IMR-90 (cell line): ENCODE measurements around the gene TSPAN17. TPM values are rescaled to one million over a fixed set of nuclear protein-coding genes. Genes with fewer than 3 reads are reported as not detected.

Experiments used
- ATAC-seq: fragments of 200-7000 bp; cut with Tn5 transposase; 2 replicates; pipeline ENCODE4 v1.9.1; 2020; ENCODE audit warnings: low read depth, mild to moderate bottlenecking, moderate library complexity
- BruUV-seq: library from RNA; stranded (reverse); fragments of 400-500 nt; replicated peaks from 2 replicates; lab custom pipeline; 2021; lab: Mats Ljungman, UMichigan
- CTCF ChIA-PET: fragments of 300-600 bp; formaldehyde crosslinking; extraction: SDS; loops from one replicate; lab custom pipeline; 2021; ENCODE audit warnings: antibody characterized with exemption; lab: Yijun Ruan, JAX
- POLR2A ChIA-PET: fragments of 300-600 bp; sonication (Branson Sonifier 250); formaldehyde crosslinking; loops from one replicate; lab custom pipeline; 2022; ENCODE audit warnings: antibody characterized with exemption; ENCODE audit not compliant: unreplicated experiment; lab: Charles Lee
- DNase-seq: peaks from one replicate; pipeline ENCODE4 v3.0.0; 2013
- H2AFZ ChIP-seq: replicated peaks from 2 replicates; pipeline ENCODE3; 2013; ENCODE audit warnings: low read length, mild to moderate bottlenecking; ENCODE audit not compliant: poor library complexity
- H2AK5ac ChIP-seq: 2 replicates; pipeline ENCODE4 v1.6.1; 2013; ENCODE audit warnings: low read depth, low read length, inconsistent platforms
- H2AK9ac ChIP-seq: replicated peaks from 2 replicates; pipeline ENCODE3; 2013; ENCODE audit warnings: mild to moderate bottlenecking, low read depth, low read length, moderate library complexity; ENCODE audit not compliant: poor library complexity
- H2BK120ac ChIP-seq: 2 replicates; pipeline ENCODE4 v1.6.1; 2013; ENCODE audit warnings: low read depth, low read length, inconsistent platforms
- H2BK15ac ChIP-seq: 3 replicates; pipeline ENCODE4 v1.6.1; 2013; ENCODE audit warnings: low read depth, low read length, inconsistent platforms
- H2BK20ac ChIP-seq: 2 replicates; pipeline ENCODE4 v1.6.1; 2013; ENCODE audit warnings: low read depth, mild to moderate bottlenecking, inconsistent platforms, low read length, moderate library complexity
- H2BK5ac ChIP-seq: 2 replicates; pipeline ENCODE4 v1.6.1; 2013; ENCODE audit warnings: mild to moderate bottlenecking, low read depth, low read length, inconsistent platforms; ENCODE audit not compliant: poor library complexity, severe bottlenecking
- H3K14ac ChIP-seq: replicated peaks from 2 replicates; pipeline ENCODE4 v1.6.1; 2013; ENCODE audit warnings: low read depth, low read length, inconsistent platforms
- H3K18ac ChIP-seq: 2 replicates; pipeline ENCODE4 v1.6.1; 2013; ENCODE audit warnings: low read depth, low read length, control low read depth
- H3K23ac ChIP-seq: 2 replicates; pipeline ENCODE4 v1.6.1; 2013; ENCODE audit warnings: low read depth, low read length, inconsistent platforms
- H3K27ac ChIP-seq: 2 replicates; pipeline ENCODE4 v1.5.1; 2013; ENCODE audit warnings: mild to moderate bottlenecking, control low read depth, low read length; ENCODE audit not compliant: insufficient read depth
- H3K27me3 ChIP-seq: 2 replicates; pipeline ENCODE4 v1.6.1; 2013; ENCODE audit warnings: low read length; ENCODE audit not compliant: control insufficient read depth, insufficient read depth
- H3K36me3 ChIP-seq: 2 replicates; pipeline ENCODE4 v1.6.1; 2013; ENCODE audit warnings: low read length, mixed read lengths; ENCODE audit not compliant: control insufficient read depth, insufficient read depth
- H3K4ac ChIP-seq: 2 replicates; pipeline ENCODE4 v1.6.1; 2013; ENCODE audit warnings: low read depth, low read length, inconsistent platforms
- H3K4me1 ChIP-seq: 2 replicates; pipeline ENCODE4 v1.6.1; 2013; ENCODE audit warnings: low read length, mixed read lengths; ENCODE audit not compliant: control insufficient read depth, insufficient read depth
- H3K4me2 ChIP-seq: 2 replicates; pipeline ENCODE4 v1.6.1; 2013; ENCODE audit warnings: low read depth, mild to moderate bottlenecking, control low read depth, low read length, moderate library complexity
- H3K4me3 ChIP-seq: 2 replicates; pipeline ENCODE4 v1.5.1; 2013; ENCODE audit warnings: low read depth, mild to moderate bottlenecking, control low read depth, low read length, moderate library complexity; ENCODE audit not compliant: insufficient read depth
- H3K56ac ChIP-seq: 2 replicates; pipeline ENCODE4 v1.6.1; 2013; ENCODE audit warnings: low read length, inconsistent platforms; ENCODE audit not compliant: insufficient read depth; ENCODE audit errors: extremely low read depth
- H3K79me1 ChIP-seq, 2 experiments: 2 replicates each; pipeline ENCODE4 v1.6.1; 2013; ENCODE audit warnings: low read length in 2 of 2, inconsistent platforms in 1 of 2, low read depth in 1 of 2
- H3K9ac ChIP-seq: 2 replicates; pipeline ENCODE4 v1.6.1; 2013; ENCODE audit warnings: low read depth, low read length, control low read depth
- H3K9me1 ChIP-seq: 2 replicates; pipeline ENCODE4 v1.6.1; 2013; ENCODE audit warnings: low read length, inconsistent platforms; ENCODE audit not compliant: insufficient read depth
- H3K9me3 ChIP-seq: 2 replicates; pipeline ENCODE4 v1.6.1; 2013; ENCODE audit warnings: low read length; ENCODE audit not compliant: control insufficient read depth, insufficient read depth
- H4K20me1 ChIP-seq: 2 replicates; pipeline ENCODE4 v1.6.1; 2013; ENCODE audit warnings: low read length, inconsistent platforms; ENCODE audit not compliant: insufficient read depth
- H4K5ac ChIP-seq: 2 replicates; pipeline ENCODE4 v1.6.1; 2013; ENCODE audit warnings: mild to moderate bottlenecking, low read depth, low read length, control low read depth
- H4K8ac ChIP-seq, 2 experiments: 2 replicates each; pipeline ENCODE4 v1.6.1; 2013; ENCODE audit warnings: low read depth in 2 of 2, low read length in 2 of 2, control low read depth in 1 of 2, inconsistent platforms in 1 of 2
- H4K91ac ChIP-seq: 2 replicates; pipeline ENCODE4 v1.6.1; 2013; ENCODE audit warnings: low read depth, low read length, inconsistent platforms; ENCODE audit not compliant: insufficient read depth
- FOS ChIP-seq: fragments of 150-350 bp; IDR thresholded peaks from 2 replicates; pipeline ENCODE4 v1.6.1; 2016; ENCODE audit warnings: low read depth, low read length
- MAFK ChIP-seq: IDR thresholded peaks from 2 replicates; pipeline ENCODE4 v1.6.1; 2012; ENCODE audit warnings: low read depth, low read length, improper control_type of control experiment
- RAD21 ChIP-seq: IDR thresholded peaks from 2 replicates; pipeline ENCODE4 v1.6.1; 2012; ENCODE audit warnings: low read length, improper control_type of control experiment
- SMC3 ChIP-seq: fragments of 150-350 bp; IDR thresholded peaks from 2 replicates; pipeline ENCODE4 v1.6.1; 2016; ENCODE audit warnings: low read depth, mild to moderate bottlenecking, antibody characterized with exemption, low read length, moderate library complexity
- WGBS, 2 experiments: methylation state at CpG; one replicate each; pipeline versions ENCODE4 v1.1.5 to v1.1.7; 2013; ENCODE audit warnings: missing lambda C conversion rate in 2 of 2; ENCODE audit not compliant: insufficient read length in 1 of 2; ENCODE audit errors: extremely low coverage in 2 of 2; 5-methylcytosine and 5-hydroxymethylcytosine counted together
- dilution Hi-C: fragments of 300-500 bp; cut with HindIII; formaldehyde crosslinking; loops from one replicate; pipeline ENCODE4 v1.14.3; 2018; ENCODE audit warnings: low sequenced_read_pairs; ENCODE audit not compliant: unreplicated experiment
- in situ Hi-C: fragments of 300-500 bp; cut with MboI; formaldehyde crosslinking; loops from 3 replicates; pipeline ENCODE4 v1.14.3; 2019; ENCODE audit warnings: low sequenced_read_pairs, inconsistent platforms, mixed read lengths
- intact Hi-C: fragments of 100-400 bp; cut with micrococcal nuclease; formaldehyde crosslinking; loops from 2 replicates; pipeline ENCODE4 v1.10.0; 2022
- polyA plus RNA-seq, 3 experiments: library from polyadenylated mRNA; depleted of rRNA; stranded (reverse); fragments of >200 nt; gene quantifications; 2 replicates each; pipeline ENCODE4 v1.2.3, GENCODE V29; 2012; ENCODE audit warnings: low replicate concordance in 1 of 3
- total RNA-seq: library from RNA; depleted of rRNA; stranded (reverse); fragments of >200 nt; gene quantifications from 2 replicates; pipeline ENCODE4 v1.2.3, GENCODE V29; 2012
- TF ChIP-seq, protein P1 (sequence below): fragments of 150-350 bp; IDR thresholded peaks from 2 replicates; pipeline ENCODE4 v1.6.1; 2017; ENCODE audit warnings: mild to moderate bottlenecking, antibody characterized with exemption, low read length, low read depth

The TSPAN17 gene
- total and polyA plus RNA-seq, 2 of the 4 experiments (the other 2 are of a cell fraction), result 34.2 to 41.6 TPM

GRCh38 chr5:176606032-176606431 lies 41.3 kb upstream of the TSPAN17 start:
- dilution Hi-C loops (no loop called here), intact Hi-C loops (no loop called here), in situ Hi-C loops (no loop called here)
- Histone ChIP-seq H3K9me3 (no peaks in the 10 kb centered on the region), H2AK9ac (no peak overlapping the region), H3K4me2 (no peak overlapping the region), H3K23ac (no peak overlapping the region), H2AK5ac (no peak overlapping the region), H3K79me1 (peaks cover 4 to 35% of the 10 kb centered on the region in 2 experiments), H3K4me1 (peaks cover 3% of the 10 kb centered on the region; the same call in 1 of the 2 replicates), H3K14ac (no peak overlapping the region), H3K27me3 (no peaks in the 10 kb centered on the region), H3K36me3 (no peaks in the 10 kb centered on the region), H4K20me1 (peaks cover 21% of the 10 kb centered on the region), H4K5ac (no peak overlapping the region), H3K4me3 (no peak overlapping the region), H3K4ac (no peak overlapping the region), H4K8ac (no peak overlapping the region), H3K56ac (no peak overlapping the region), H4K91ac (no peak overlapping the region), H3K18ac (no peak overlapping the region), H3K9ac (no peak overlapping the region), H2BK5ac (no peak overlapping the region), H2BK20ac (no peak overlapping the region), H3K27ac (no peak overlapping the region), H2BK15ac (no peak overlapping the region), H2AFZ (no peak overlapping the region), H2BK120ac (no peak overlapping the region), H3K9me1 (peaks cover 14% of the 10 kb centered on the region)
- BruUV-seq, result no TSS peak
- TF ChIP-seq RAD21 (no peak), SMC3 (no peak), MAFK (no peak), FOS (no peak)
- TF ChIP-seq, protein P1, sequence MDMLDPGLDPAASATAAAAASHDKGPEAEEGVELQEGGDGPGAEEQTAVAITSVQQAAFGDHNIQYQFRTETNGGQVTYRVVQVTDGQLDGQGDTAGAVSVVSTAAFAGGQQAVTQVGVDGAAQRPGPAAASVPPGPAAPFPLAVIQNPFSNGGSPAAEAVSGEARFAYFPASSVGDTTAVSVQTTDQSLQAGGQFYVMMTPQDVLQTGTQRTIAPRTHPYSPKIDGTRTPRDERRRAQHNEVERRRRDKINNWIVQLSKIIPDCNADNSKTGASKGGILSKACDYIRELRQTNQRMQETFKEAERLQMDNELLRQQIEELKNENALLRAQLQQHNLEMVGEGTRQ, result no peak
- CTCF ChIA-PET, result interaction anchor here (0.6 kb wide), 1 partner anchor 9 kb away, joined by 3 read pairs; no protein-coding TSS in a partner anchor
- no CpG with 5 or more reads among the region's 3 CpGs for WGBS, 2 experiments
- ATAC-seq, result no peak
- no peak for DNase-seq
- POLR2A ChIA-PET, result no interaction called here
